ENCODE data around the gene OBSCN.

DNA sequence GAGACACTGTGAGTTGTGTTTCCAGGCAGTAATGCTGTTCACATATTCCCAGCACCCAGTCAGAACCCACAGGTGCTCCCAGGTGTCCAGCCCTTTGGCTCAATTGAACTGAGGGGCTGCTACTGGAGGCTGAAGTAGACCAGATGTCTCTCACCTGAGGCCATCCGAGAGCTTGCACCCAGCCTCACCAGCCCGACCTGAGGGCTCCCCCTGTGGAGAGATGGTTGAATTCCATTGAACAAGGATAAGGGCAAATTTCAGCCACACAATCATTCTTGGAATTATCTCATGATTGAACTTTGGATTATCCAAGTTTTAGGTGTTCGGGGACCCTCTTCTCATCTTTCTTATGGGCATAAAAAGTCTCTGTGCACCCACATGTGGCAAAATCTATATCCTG is 52.1 kb downstream of the OBSCN start:
- TF ChIP-seq, protein P1, sequence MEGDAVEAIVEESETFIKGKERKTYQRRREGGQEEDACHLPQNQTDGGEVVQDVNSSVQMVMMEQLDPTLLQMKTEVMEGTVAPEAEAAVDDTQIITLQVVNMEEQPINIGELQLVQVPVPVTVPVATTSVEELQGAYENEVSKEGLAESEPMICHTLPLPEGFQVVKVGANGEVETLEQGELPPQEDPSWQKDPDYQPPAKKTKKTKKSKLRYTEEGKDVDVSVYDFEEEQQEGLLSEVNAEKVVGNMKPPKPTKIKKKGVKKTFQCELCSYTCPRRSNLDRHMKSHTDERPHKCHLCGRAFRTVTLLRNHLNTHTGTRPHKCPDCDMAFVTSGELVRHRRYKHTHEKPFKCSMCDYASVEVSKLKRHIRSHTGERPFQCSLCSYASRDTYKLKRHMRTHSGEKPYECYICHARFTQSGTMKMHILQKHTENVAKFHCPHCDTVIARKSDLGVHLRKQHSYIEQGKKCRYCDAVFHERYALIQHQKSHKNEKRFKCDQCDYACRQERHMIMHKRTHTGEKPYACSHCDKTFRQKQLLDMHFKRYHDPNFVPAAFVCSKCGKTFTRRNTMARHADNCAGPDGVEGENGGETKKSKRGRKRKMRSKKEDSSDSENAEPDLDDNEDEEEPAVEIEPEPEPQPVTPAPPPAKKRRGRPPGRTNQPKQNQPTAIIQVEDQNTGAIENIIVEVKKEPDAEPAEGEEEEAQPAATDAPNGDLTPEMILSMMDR (IDR thresholded peaks at IDR 0.05) = no peak
- TF ChIP-seq POLR2A (IDR thresholded peaks at IDR 0.05) = no peak

All from adrenal gland (tissue), 5 donors.